Testis (tissue), 2 donors: Measurements from ENCODE around the gene IL1RAPL1.

Experiments used
- CTCF ChIP-seq, 3 experiments: fragments of 450-650 bp in 2 of 3; fragments of 200-600 bp in 1 of 3; sonication (generic) in 1 of 3; IDR thresholded peaks; one replicate each; pipeline ENCODE4 v1.5.1; 2016 to 2019; ENCODE audit warnings: antibody characterized with exemption in 3 of 3, mild to moderate bottlenecking in 2 of 3, moderate library complexity in 1 of 3
- POLR2A ChIP-seq: fragments of 450-650 bp; IDR thresholded peaks from one replicate; pipeline ENCODE4 v1.6.1; 2017; ENCODE audit warnings: antibody characterized with exemption, mild to moderate bottlenecking, moderate library complexity

- TF ChIP-seq CTCF (IDR thresholded peaks at IDR 0.05) (no peak), POLR2A (no peak)
These were observed 1339.4 kb downstream of the IL1RAPL1 start for GRCh38 chrX:29926659-29927058.
